Adrenal gland (tissue), 12 donors: Measurements from ENCODE around the gene INO80E. TPM values are rescaled to one million over a fixed set of nuclear protein-coding genes. Genes with fewer than 3 reads are reported as not detected.

Source experiments
- DNase-seq, 7 donors: peaks; one replicate each; pipeline ENCODE4 v3.0.0-alpha.2; 2019 to 2020
- H3K27ac ChIP-seq, 5 donors: fragments of 200-600 bp; sonication (generic) in 4 of 5; 1 replicate in 3 of 5; 2 replicates in 2 of 5; pipeline versions ENCODE4 v1.5.1 to v1.8.0; 2016 to 2020; ENCODE audit warnings: mild to moderate bottlenecking in 1 of 5
- H3K27me3 ChIP-seq: fragments of 200-600 bp; 2 replicates; pipeline ENCODE4 v1.8.0; 2021
- H3K36me3 ChIP-seq, 2 donors: fragments of 200-600 bp; replicated peaks in 1 of 2; 1 replicate in 1 of 2; 2 replicates in 1 of 2; pipeline versions ENCODE4 v1.5.1 to v1.8.0; 2018 to 2022
- H3K4me1 ChIP-seq, 2 donors: fragments of 200-600 bp; replicated peaks in 1 of 2; 1 replicate in 1 of 2; 2 replicates in 1 of 2; pipeline versions ENCODE4 v1.5.1 to v1.8.0; 2018 to 2021
- H3K4me3 ChIP-seq, 4 donors: fragments of 200-600 bp; sonication (generic) in 3 of 4; one replicate each; pipeline ENCODE4 v1.5.1; 2016 to 2018
- H3K9me3 ChIP-seq, 3 donors: fragments of 200-600 bp; sonication (generic) in 1 of 3; replicated peaks in 1 of 3; 1 replicate in 2 of 3; 2 replicates in 1 of 3; pipeline versions ENCODE4 v1.5.1 to v1.8.0; 2016 to 2021
- CTCF ChIP-seq, 6 experiments: fragments of 450-650 bp in 4 of 6; fragments of 200-600 bp in 2 of 6; sonication (generic) in 1 of 6; IDR thresholded peaks; 1 replicate in 5 of 6; 2 replicates in 1 of 6; pipeline versions ENCODE4 v1.5.1 to v1.8.0; 2016 to 2021; ENCODE audit warnings: antibody characterized with exemption in 6 of 6, mild to moderate bottlenecking in 2 of 6, moderate library complexity in 1 of 6
- POLR2A ChIP-seq, 2 donors: fragments of 450-650 bp; IDR thresholded peaks; one replicate each; pipeline ENCODE4 v1.6.1; 2017; ENCODE audit warnings: antibody characterized with exemption in 2 of 2, mild to moderate bottlenecking in 2 of 2, moderate library complexity in 1 of 2
- WGBS, 4 donors: extraction: QIAGEN DNeasy Blood & Tissue Kit in 2 of 4; methylation state at CpG; one replicate each; pipeline versions ENCODE4 v1.1.5 to v1.1.7; 2013 to 2017; 5-methylcytosine and 5-hydroxymethylcytosine counted together
- intact Hi-C, 2 donors: fragments of 100-400 bp; cut with DNase I; formaldehyde crosslinking; loops; one replicate each; pipeline versions ENCODE4 v1.14.1 to v1.15.0; 2022 to 2023
- polyA plus RNA-seq, 3 donors: library from polyadenylated mRNA; stranded (reverse); fragments of 200-250 nt in 2 of 3; fragments of 350-450 nt in 1 of 3; fragmentation: Illumina TruSeq in 1 of 3; extraction: RNeasy Lipid Tissue Mini Kit (QIAGEN cat#74804) in 1 of 3; gene quantifications; one replicate each; pipeline ENCODE4 v1.2.3, GENCODE V29; 2013 to 2014
- total RNA-seq, 9 donors: library from RNA; depleted of rRNA in 4 of 9; stranded (reverse); fragments of >200 nt in 4 of 9; fragments of 120-200 nt in 1 of 9; fragmentation: NEBNext Ultra II Directional in 1 of 9; extraction: Animal tissue kit (Norgen Biotek cat#: 25700) in 1 of 9; gene quantifications; one replicate each; pipeline versions ENCODE4 v1.1.0 to v1.2.4, GENCODE V29; 2013 to 2023
- donor health status: healthy with polysubstance abuse.
- donor health status: Bipolar disorder and iron deficiency.
- donor health status: DM: yes; HTN: yes; CAD: no.
- donor health status: DM: no; HTN: no; CAD: no.
- donor health status: DM: no; HTN: no; CAD: no.
- donor health status: DM: yes; HTN: yes; CAD: no.

Gene INO80E
- total and polyA plus RNA-seq, 12 donors, result 31.8 to 362 (median 73.4) TPM

GRCh38 chr16:29961479-29962343 is 34.3 kb upstream of the INO80E start, which contains the start of gene TMEM219:
Gene TMEM219, plus strand, starts transcription at chr16:29962079. Its CDS starts 1,065 bp downstream, at chr16:29963144.
- no peaks in the 10 kb centered on the region for H3K27me3 ChIP-seq
- WGBS, 4 donors, result 0 to 1% (median 0%) methylated on average over 18 to 75 of the region's 75 CpGs
- peaks cover 10 to 42% of the 10 kb centered on the region in 2 donors for H3K4me1 ChIP-seq
- TF ChIP-seq CTCF (IDR thresholded peaks at IDR 0.05) (peak; percentile 9 to 83 (median 64)), POLR2A (IDR thresholded peaks at IDR 0.05) (peak; percentile 33 to 61)
- peak within 1 kb of the TSS; percentile 83 to 99 (median 92) for H3K27ac ChIP-seq
- no peaks in the 10 kb centered on the region for H3K9me3 ChIP-seq
- no peaks in the 10 kb centered on the region for H3K36me3 ChIP-seq
- peak; percentile 87 to 96 (median 93) for DNase-seq
- intact Hi-C loops, result no loop called here
- peak within 1 kb of the TSS; percentile 11 to 93 (median 40) for H3K4me3 ChIP-seq

GRCh38 chr16:29962344-29962994 is 33.6 kb upstream of the INO80E start:
- WGBS, 4 donors, result 1 to 4% (median 2%) methylated on average over 18 of the region's 18 CpGs
- DNase-seq, result peak in 3 of 7 donors; percentile 31 to 69 (median 50)

DNA sequence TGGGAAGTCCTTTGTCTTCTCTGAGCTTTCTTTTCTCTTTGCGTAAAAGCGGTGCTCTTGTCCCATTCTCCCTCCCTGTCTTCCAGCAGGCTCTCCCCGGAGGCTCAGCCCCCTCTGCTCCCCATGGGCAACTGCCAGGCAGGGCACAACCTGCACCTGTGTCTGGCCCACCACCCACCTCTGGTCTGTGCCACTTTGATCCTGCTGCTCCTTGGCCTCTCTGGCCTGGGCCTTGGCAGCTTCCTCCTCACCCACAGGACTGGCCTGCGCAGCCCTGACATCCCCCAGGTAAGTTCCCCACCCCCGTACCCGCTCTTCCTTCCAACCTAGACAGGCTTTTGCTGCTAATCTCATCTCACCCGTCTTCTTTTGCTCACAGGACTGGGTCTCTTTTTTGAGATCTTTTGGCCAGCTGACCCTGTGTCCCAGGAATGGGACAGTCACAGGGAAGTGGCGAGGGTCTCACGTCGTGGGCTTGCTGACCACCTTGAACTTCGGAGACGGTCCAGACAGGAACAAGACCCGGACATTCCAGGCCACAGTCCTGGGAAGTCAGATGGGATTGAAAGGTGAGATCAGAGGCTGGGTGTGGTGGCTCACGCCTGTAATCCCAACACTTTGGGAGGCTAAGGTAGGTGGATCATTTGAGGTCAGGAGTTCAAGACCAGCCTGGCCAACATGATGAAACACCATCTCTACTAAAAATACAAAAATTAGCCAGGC is 32.9 kb upstream of the INO80E start:
- Histone ChIP-seq H3K9me3 (no peaks in the 10 kb centered on the region), H3K27ac (peak overlapping the region; percentile 83 to 99 (median 92)), H3K36me3 (peaks cover 0 to 4% of the 10 kb centered on the region in 2 donors), H3K4me1 (peaks cover 10 to 48% of the 10 kb centered on the region in 2 donors), H3K27me3 (no peaks in the 10 kb centered on the region), H3K4me3 (peak overlapping the region in 2 of 4 donors; percentile 52 to 93)
- TF ChIP-seq CTCF (IDR thresholded peaks at IDR 0.05) (no peak), POLR2A (IDR thresholded peaks at IDR 0.05) (no peak)
- WGBS, 4 donors, result 67 to 76% (median 70%) methylated on average over 10 to 14 of the region's 14 CpGs
- peak in 1 of 7 donors; percentile 30 for DNase-seq
- intact Hi-C loops, result no loop called here

More at GRCh38 chr16:29962344-29962994, 33.6 kb upstream of the INO80E start:
- no peaks in the 10 kb centered on the region for H3K27me3 ChIP-seq
- peak overlapping the region; percentile 11 to 93 (median 40) for H3K4me3 ChIP-seq
- TF ChIP-seq CTCF (IDR thresholded peaks at IDR 0.05) (no peak), POLR2A (IDR thresholded peaks at IDR 0.05) (peak in 1 of 2 donors; percentile 39)
- peak overlapping the region; percentile 83 to 99 (median 92) for H3K27ac ChIP-seq
- no peaks in the 10 kb centered on the region for H3K36me3 ChIP-seq
- peaks cover 10 to 48% of the 10 kb centered on the region in 2 donors for H3K4me1 ChIP-seq
- intact Hi-C loops, result no loop called here
- H3K9me3 ChIP-seq, result no peaks in the 10 kb centered on the region
